GM12873 (cell line): Measurements from ENCODE around the gene EVA1C.

Experiments
- CTCF ChIP-seq: IDR thresholded peaks from 2 replicates; pipeline ENCODE4 v1.5.1; 2012; ENCODE audit warnings: low read depth, mild to moderate bottlenecking, moderate library complexity, low read length, control low read depth; ENCODE audit not compliant: insufficient read depth; ENCODE audit errors: missing control alignments

The EVA1C gene

DNA sequence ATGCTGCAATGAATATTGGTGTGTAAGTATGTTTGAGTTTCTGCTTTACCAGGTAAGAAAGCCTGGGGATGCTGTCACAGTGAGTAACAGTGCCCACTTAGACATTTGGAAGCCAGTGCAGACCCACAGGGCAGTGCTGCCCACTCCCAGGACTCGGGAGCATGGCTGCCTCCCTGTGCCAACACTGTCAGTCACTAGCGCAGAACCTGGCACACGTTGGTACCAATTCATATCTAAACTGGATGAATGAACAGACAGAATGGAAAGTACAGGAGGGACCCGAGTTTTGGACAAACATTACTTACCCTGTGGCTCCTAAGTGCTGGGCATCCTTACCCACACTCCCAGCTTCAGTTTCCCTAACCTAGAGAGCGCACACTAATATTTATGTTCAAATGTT lies 1.6 kb upstream of the EVA1C start:
- TF ChIP-seq CTCF, result no peak

DNA sequence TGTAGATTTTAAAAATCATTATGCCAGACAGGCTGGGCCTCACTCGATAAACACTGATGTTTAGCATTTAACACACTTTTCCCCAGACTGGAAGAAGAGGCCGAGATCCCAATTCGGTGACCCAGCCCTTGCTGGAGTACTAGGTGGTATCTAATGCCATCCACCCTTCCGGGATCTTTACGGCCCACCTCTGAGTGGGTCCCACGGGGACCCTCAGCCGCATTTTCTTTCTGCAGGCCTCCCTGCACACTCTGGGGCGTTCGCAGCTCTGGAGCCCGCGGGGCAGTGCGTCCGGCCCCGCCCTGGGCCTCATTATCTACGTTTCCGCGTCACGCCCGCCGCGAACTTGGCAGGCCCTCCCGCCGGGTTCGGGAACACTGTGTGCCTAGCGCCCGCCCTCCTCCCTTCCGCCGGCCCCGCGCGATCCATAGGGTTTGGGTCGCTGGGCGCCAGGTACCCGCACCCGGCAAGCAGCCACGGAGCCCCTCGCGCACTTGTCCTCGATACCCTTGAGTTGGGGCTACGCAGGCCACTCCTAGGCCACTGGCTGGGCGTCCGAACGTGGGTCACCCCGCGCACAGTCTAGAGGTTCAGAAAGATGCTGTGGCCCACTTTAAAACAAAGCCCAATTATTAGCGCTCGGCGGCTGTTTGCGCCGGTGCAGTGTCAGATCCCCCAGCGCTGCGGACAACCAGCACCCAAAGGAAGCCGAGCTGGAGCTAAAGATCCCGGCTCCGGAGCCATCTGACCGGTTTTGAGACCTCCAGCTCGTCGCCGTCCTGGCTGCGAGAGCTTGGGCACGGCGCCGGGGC lies 950 bp upstream of the EVA1C start:
- no peak for TF ChIP-seq CTCF

- TF ChIP-seq CTCF, result no peak
Observed at GRCh38 chr21:32413015-32413504, 554 bp downstream of the EVA1C start.

- no peak for TF ChIP-seq CTCF
Observed at GRCh38 chr21:32413697-32414578, 1.4 kb downstream of the EVA1C start.

DNA sequence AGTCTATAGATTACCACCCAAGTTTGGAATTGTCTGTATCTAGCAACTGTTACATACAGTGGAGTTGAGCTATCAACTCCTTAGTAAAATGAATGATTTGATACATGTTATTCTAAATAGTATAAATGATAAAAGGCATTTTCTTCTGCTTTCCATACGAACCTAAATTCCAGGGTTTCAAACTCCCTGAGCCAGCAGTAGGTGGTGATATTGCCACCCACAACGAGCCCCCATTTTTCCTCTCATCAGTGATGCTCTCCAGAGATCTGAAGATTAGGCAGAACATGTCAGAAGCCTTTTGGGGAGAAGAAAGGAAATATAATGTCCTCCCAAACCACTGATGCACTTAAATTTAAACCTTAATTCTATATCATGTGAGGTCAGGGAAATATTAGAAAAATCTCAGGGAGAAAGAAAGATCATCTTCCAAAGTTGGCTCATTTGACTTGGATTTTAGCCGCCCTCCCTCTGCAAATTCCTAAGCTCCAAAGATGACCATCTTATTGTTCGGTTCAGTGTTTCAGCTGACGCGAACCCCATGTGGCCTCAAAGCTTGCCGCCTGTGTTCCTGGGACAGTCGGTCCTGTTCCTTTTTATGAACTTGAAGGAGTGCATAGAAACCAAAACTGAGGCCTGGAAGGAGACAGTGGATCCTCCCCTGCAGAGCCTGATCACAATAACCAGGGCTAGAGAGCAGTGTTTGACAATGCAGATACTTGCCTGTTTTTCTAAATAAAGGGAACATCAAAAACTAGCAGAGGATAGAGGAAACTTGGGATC lies 2.3 kb downstream of the EVA1C start:
- no peak for TF ChIP-seq CTCF

GRCh38 chr21:32415451-32416398 lies 3.2 kb downstream of the EVA1C start:
- no peak for TF ChIP-seq CTCF
